22Rv1 (cell line): ENCODE data around the gene DNAH2.

Experiments used
- ZFX ChIP-seq: fragments of 450-650 bp; IDR thresholded peaks from 2 replicates; pipeline ENCODE4 v1.6.1; 2017; ENCODE audit warnings: antibody characterized with exemption, borderline replicate concordance
- TF ChIP-seq, protein P1 (sequence below): fragments of 450-650 bp; IDR thresholded peaks from 2 replicates; pipeline ENCODE4 v1.5.1; 2017; ENCODE audit warnings: mild to moderate bottlenecking

DNA sequence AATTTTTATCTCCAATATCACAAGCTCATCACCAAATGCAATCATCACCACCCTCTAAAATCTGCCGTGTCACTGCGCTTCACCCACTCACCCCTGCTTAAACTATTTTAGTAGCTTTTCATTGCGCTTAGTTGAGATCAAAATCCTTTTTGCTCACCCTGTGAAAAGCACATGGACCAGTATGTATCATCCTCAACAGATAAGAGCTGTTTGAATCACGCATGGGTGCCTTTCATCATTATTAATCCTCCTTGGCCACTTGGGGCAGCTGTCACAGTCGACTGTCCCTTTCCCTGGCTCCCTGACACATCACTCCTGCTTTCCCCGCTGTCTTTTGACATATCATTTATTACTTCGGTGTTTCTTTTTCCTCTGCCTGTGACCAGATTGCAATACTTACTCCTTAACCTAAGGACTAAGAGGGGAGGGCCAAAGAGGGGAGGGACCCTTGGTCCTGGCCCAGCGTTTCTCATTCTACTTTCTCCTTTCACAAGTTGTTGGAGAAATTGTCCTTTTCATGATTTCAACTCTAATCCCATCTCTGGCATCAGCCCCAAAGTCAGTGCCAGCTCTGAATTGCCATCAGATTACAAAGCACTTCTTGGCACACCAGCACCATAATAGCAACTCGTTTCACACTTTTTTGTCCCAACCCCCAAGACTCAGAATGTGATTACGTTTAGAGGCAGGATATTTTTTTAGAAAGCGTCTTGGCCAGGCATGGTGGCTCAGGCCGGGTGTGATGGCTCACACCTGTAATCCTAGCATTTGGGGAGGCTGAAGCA is 107.9 kb downstream of the DNAH2 start:
- TF ChIP-seq, protein P1, sequence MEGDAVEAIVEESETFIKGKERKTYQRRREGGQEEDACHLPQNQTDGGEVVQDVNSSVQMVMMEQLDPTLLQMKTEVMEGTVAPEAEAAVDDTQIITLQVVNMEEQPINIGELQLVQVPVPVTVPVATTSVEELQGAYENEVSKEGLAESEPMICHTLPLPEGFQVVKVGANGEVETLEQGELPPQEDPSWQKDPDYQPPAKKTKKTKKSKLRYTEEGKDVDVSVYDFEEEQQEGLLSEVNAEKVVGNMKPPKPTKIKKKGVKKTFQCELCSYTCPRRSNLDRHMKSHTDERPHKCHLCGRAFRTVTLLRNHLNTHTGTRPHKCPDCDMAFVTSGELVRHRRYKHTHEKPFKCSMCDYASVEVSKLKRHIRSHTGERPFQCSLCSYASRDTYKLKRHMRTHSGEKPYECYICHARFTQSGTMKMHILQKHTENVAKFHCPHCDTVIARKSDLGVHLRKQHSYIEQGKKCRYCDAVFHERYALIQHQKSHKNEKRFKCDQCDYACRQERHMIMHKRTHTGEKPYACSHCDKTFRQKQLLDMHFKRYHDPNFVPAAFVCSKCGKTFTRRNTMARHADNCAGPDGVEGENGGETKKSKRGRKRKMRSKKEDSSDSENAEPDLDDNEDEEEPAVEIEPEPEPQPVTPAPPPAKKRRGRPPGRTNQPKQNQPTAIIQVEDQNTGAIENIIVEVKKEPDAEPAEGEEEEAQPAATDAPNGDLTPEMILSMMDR = peak; percentile 24; the same call in 1 of the 2 replicates
- TF ChIP-seq ZFX = no peak
